Stimulated activated CD4-positive, alpha-beta T cell treated with anti-CD3 and anti-CD28 coated beads, Interleukin-12 subunit alpha, Interleukin-12 subunit beta, amount 100 ng/mL, for 48 hours (primary cell): Measurements from ENCODE around the gene COQ3.
A peak's percentile ranks its signal among the peaks of the same experiment; 100 is the strongest.

Experiments used
- DNase-seq, 3 donors: peaks; one replicate each; pipeline ENCODE4 v3.0.0-alpha.2; 2020; ENCODE audit warnings: low read depth in 2 of 3, low spot score in 1 of 3

The COQ3 gene

GRCh38 chr6:99393698-99394531 is at the start of gene COQ3:
Gene COQ3 (minus strand): TSS chr6:99394195. CDS start chr6:99394179, 16 bp downstream.
- DNase-seq = peak; percentile 39 to 60 (median 51)

- no peak for DNase-seq
Measured at GRCh38 chr6:99434702-99435530, 40.9 kb upstream of the COQ3 start.

- no peak for DNase-seq
Measured at GRCh38 chr6:99432877-99433276, 38.9 kb upstream of the COQ3 start.

- DNase-seq = no peak
Measured at GRCh38 chr6:99431901-99432300, 37.9 kb upstream of the COQ3 start.

GRCh38 chr6:99427988-99428387 is 34.0 kb upstream of the COQ3 start:
- DNase-seq = no peak

GRCh38 chr6:99426451-99426757 is 32.4 kb upstream of the COQ3 start:
- DNase-seq = no peak

GRCh38 chr6:99425647-99426450 is 31.9 kb upstream of the COQ3 start:
- peak; percentile 45 to 66 (median 57) for DNase-seq

- peak; percentile 79 to 84 (median 79) for DNase-seq
Measured at GRCh38 chr6:99424761-99425646, 31.0 kb upstream of the COQ3 start, which contains the start of gene PNISR. Gene PNISR (minus strand): TSS chr6:99425308. CDS start chr6:99414659, 10,649 bp downstream.

GRCh38 chr6:99424022-99424421 is 30.0 kb upstream of the COQ3 start:
- no peak for DNase-seq

- no peak for DNase-seq
Measured at GRCh38 chr6:99422912-99423311, 28.9 kb upstream of the COQ3 start.

GRCh38 chr6:99416892-99417767 is 23.1 kb upstream of the COQ3 start:
- DNase-seq = no peak

GRCh38 chr6:99416226-99416625 is 22.2 kb upstream of the COQ3 start:
- DNase-seq = no peak

- DNase-seq = no peak
Measured at GRCh38 chr6:99415446-99415845, 21.5 kb upstream of the COQ3 start.

GRCh38 chr6:99412065-99412464 is 18.1 kb upstream of the COQ3 start:
- DNase-seq = no peak

GRCh38 chr6:99409672-99410071 is 15.7 kb upstream of the COQ3 start:
- no peak for DNase-seq

GRCh38 chr6:99407076-99407475 is 13.1 kb upstream of the COQ3 start:
- DNase-seq = no peak

GRCh38 chr6:99402448-99402847 is 8.5 kb upstream of the COQ3 start:
- DNase-seq = no peak

GRCh38 chr6:99397287-99397686 is 3.3 kb upstream of the COQ3 start:
- DNase-seq = no peak

GRCh38 chr6:99393366-99393697 is 663 bp downstream of the COQ3 start:
- DNase-seq = no peak

GRCh38 chr6:99390896-99391295 is 3.1 kb downstream of the COQ3 start:
- DNase-seq = no peak
